Lower leg skin (tissue), 3 donors: ENCODE data around the gene RFK.

Source experiments
- POLR2A ChIP-seq, 2 donors: fragments of 450-650 bp; IDR thresholded peaks; one replicate each; pipeline ENCODE4 v1.6.1; 2016 to 2017; ENCODE audit warnings: antibody characterized with exemption in 2 of 2, mild to moderate bottlenecking in 1 of 2, moderate library complexity in 1 of 2
- TF ChIP-seq, protein P1 (sequence below), 3 donors: fragments of 450-650 bp; IDR thresholded peaks; one replicate each; pipeline ENCODE4 v1.5.1; 2016; ENCODE audit warnings: antibody characterized with exemption in 3 of 3, mild to moderate bottlenecking in 3 of 3, moderate library complexity in 2 of 3

DNA sequence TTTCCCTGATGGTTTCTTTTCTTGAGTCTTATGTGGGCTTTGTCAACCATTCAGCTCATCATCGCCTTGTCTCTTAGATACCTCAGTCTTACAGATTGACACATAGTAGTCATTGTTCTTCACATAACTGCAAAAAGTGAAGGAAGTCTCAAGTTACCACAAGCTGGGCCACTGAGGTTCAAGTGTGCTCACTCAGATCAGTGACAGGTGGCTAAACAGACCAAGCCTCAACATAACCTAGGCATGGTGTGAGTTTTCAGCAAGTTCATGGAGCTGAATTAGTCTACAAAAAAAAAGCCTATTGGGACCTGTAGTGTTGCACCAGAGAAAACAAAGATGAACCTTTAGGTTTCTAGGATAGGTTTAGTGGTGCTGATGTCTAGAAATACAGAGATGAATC, 58.2 kb downstream of the RFK start:
- TF ChIP-seq, protein P1, sequence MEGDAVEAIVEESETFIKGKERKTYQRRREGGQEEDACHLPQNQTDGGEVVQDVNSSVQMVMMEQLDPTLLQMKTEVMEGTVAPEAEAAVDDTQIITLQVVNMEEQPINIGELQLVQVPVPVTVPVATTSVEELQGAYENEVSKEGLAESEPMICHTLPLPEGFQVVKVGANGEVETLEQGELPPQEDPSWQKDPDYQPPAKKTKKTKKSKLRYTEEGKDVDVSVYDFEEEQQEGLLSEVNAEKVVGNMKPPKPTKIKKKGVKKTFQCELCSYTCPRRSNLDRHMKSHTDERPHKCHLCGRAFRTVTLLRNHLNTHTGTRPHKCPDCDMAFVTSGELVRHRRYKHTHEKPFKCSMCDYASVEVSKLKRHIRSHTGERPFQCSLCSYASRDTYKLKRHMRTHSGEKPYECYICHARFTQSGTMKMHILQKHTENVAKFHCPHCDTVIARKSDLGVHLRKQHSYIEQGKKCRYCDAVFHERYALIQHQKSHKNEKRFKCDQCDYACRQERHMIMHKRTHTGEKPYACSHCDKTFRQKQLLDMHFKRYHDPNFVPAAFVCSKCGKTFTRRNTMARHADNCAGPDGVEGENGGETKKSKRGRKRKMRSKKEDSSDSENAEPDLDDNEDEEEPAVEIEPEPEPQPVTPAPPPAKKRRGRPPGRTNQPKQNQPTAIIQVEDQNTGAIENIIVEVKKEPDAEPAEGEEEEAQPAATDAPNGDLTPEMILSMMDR (IDR thresholded peaks at IDR 0.05), result no peak
- no peak for TF ChIP-seq POLR2A (IDR thresholded peaks at IDR 0.05)
